Esophagus (tissue), 2 donors: Measurements from ENCODE around the gene MIS18A. TPM values are rescaled to one million over a fixed set of nuclear protein-coding genes. Genes with fewer than 3 reads are reported as not detected.

ENCODE experiments used
- H3K27ac ChIP-seq, 2 donors: one replicate each; pipeline ENCODE4 v1.5.1; 2013; ENCODE audit warnings: low read depth in 2 of 2, mild to moderate bottlenecking in 2 of 2, inconsistent platforms in 1 of 2, low read length in 1 of 2, moderate library complexity in 1 of 2
- H3K27me3 ChIP-seq, 2 donors: one replicate each; pipeline ENCODE4 v1.6.1; 2013; ENCODE audit warnings: low read length in 2 of 2, control low read depth in 1 of 2, mild to moderate bottlenecking in 1 of 2; ENCODE audit not compliant: insufficient read depth in 2 of 2, control insufficient read depth in 1 of 2
- H3K36me3 ChIP-seq, 2 donors: one replicate each; pipeline ENCODE4 v1.6.1; 2013; ENCODE audit warnings: low read length in 1 of 2; ENCODE audit not compliant: control insufficient read depth in 2 of 2, insufficient read depth in 2 of 2
- H3K4me1 ChIP-seq, 2 donors: one replicate each; pipeline ENCODE4 v1.6.1; 2013; ENCODE audit warnings: low read length in 1 of 2; ENCODE audit not compliant: control insufficient read depth in 2 of 2, insufficient read depth in 2 of 2
- H3K4me3 ChIP-seq, 2 donors: one replicate each; pipeline ENCODE4 v1.5.1; 2013; ENCODE audit warnings: low read length in 2 of 2, mild to moderate bottlenecking in 2 of 2, low read depth in 1 of 2, moderate library complexity in 1 of 2
- H3K9me3 ChIP-seq, 2 donors: one replicate each; pipeline ENCODE4 v1.6.1; 2013; ENCODE audit warnings: mild to moderate bottlenecking in 2 of 2, low read depth in 1 of 2, low read length in 1 of 2, moderate library complexity in 1 of 2; ENCODE audit not compliant: control insufficient read depth in 2 of 2, insufficient read depth in 1 of 2
- WGBS, 2 donors: extraction: QIAGEN DNeasy Blood & Tissue Kit; methylation state at CpG; one replicate each; pipeline ENCODE4 v1.1.7; 2013; 5-methylcytosine and 5-hydroxymethylcytosine counted together
- polyA plus RNA-seq, 2 donors: library from polyadenylated mRNA; stranded (reverse); fragments of 200-250 nt; gene quantifications; one replicate each; pipeline ENCODE4 v1.2.3, GENCODE V29; 2013
- donor health status: healthy with polysubstance abuse.
- donor health status: Bipolar disorder and iron deficiency.

Gene MIS18A
- polyA plus RNA-seq, 2 donors = 8.4 to 9.1 TPM

GRCh38 chr21:32226444-32226843, 52.4 kb downstream of the MIS18A start:
- Histone ChIP-seq H3K9me3 (no peaks in the 10 kb centered on the region), H3K4me3 (no peak overlapping the region), H3K27me3 (no peaks in the 10 kb centered on the region), H3K27ac (no peak overlapping the region), H3K4me1 (no peaks in the 10 kb centered on the region), H3K36me3 (no peaks in the 10 kb centered on the region)
- 71 to 89% methylated on average over 1 of the region's 1 CpG for WGBS, 2 donors

Other genes with a start within 250 kb of the MIS18A start
- under 1 TPM in 1 of 2 donors, not detected in 1; 0.16 TPM for gene MRAP, start 19.8 kb upstream of the MIS18A start, polyA plus RNA-seq
- 1 to 10 TPM; 4.6 to 5.5 TPM for gene URB1, start 114.0 kb upstream of the MIS18A start, polyA plus RNA-seq
- gene EVA1C, start 133.7 kb upstream of the MIS18A start, polyA plus RNA-seq = 10 to 100 TPM; 18.3 to 21.1 TPM